SK-N-SH (cell line): ENCODE results near the gene LEKR1.

Source experiments
- CTCF ChIP-seq: fragments of 200-600 bp; sonication (generic); IDR thresholded peaks from 2 replicates; pipeline ENCODE4 v1.6.1; 2017; ENCODE audit warnings: antibody characterized with exemption, mild to moderate bottlenecking, moderate library complexity
- EP300 ChIP-seq, 2 experiments: IDR thresholded peaks; 2 replicates each; pipeline versions ENCODE4 v1.4.0 to v1.6.1; 2012; ENCODE audit warnings: borderline replicate concordance in 1 of 2, low read depth in 1 of 2, low read length in 1 of 2
- JUND ChIP-seq: IDR thresholded peaks from 2 replicates; pipeline ENCODE4 v1.4.0; 2012
- NRF1 ChIP-seq: IDR thresholded peaks from 2 replicates; pipeline ENCODE4 v1.6.1; 2012; ENCODE audit warnings: low read depth, mild to moderate bottlenecking, low read length
- POLR2AphosphoS5 ChIP-seq: IDR thresholded peaks from 2 replicates; pipeline ENCODE4 v1.6.1; 2012; ENCODE audit warnings: low read depth, low read length
- REST ChIP-seq: IDR thresholded peaks from 2 replicates; pipeline ENCODE4 v1.6.1; 2012; ENCODE audit warnings: mild to moderate bottlenecking, low read depth, low read length, moderate library complexity
- RFX5 ChIP-seq: IDR thresholded peaks from 2 replicates; pipeline ENCODE4 v1.6.1; 2012; ENCODE audit warnings: mild to moderate bottlenecking, improper control_type of control experiment, low read length
- SIN3A ChIP-seq: IDR thresholded peaks from 2 replicates; pipeline ENCODE4 v1.6.1; 2012; ENCODE audit warnings: low read depth, mild to moderate bottlenecking, low read length, moderate library complexity, borderline replicate concordance
- TAF1 ChIP-seq: IDR thresholded peaks from 2 replicates; pipeline ENCODE4 v1.6.1; 2012; ENCODE audit warnings: low read depth, mild to moderate bottlenecking, low read length, moderate library complexity, borderline replicate concordance

GRCh38 chr3:157086060-157086750, 260.1 kb downstream of the LEKR1 start:
- TF ChIP-seq CTCF: no peak
- no peak for TF ChIP-seq EP300 (IDR thresholded peaks at IDR 0.05; ENCODE audit: borderline replicate concordance in 1 of 2, low read depth in 1 of 2, low read length in 1 of 2)
- TF ChIP-seq POLR2AphosphoS5: no peak
- no peak for TF ChIP-seq NRF1
- no peak for TF ChIP-seq REST
- TF ChIP-seq TAF1: no peak
- no peak for TF ChIP-seq JUND
- no peak for TF ChIP-seq SIN3A
- no peak for TF ChIP-seq RFX5
